H1 (cell line): Measurements from ENCODE around the gene HS2ST1. TPM values are rescaled to one million over a fixed set of nuclear protein-coding genes. Genes with fewer than 3 reads are reported as not detected.
A peak's percentile ranks its signal among the peaks of the same experiment; 100 is the strongest.

Source experiments
- CBX5 ChIP-seq: fragments of 300-800, 300-1000 bp; sonication (generic); IDR thresholded peaks from 2 replicates; pipeline ENCODE4 v1.7.1; 2016; ENCODE audit warnings: antibody characterized with exemption, low read length, low read depth
- CEBPB ChIP-seq: IDR thresholded peaks from 2 replicates; pipeline ENCODE4 v1.6.1; 2012; ENCODE audit warnings: low read depth, low read length
- CHD2 ChIP-seq: IDR thresholded peaks from 2 replicates; pipeline ENCODE4 v1.6.1; 2012; ENCODE audit warnings: low read length, improper control_type of control experiment
- CTBP2 ChIP-seq: IDR thresholded peaks from 2 replicates; pipeline ENCODE4 v1.7.0; 2011; ENCODE audit warnings: borderline replicate concordance, mild to moderate bottlenecking, moderate library complexity, mixed read lengths, low read length; ENCODE audit not compliant: insufficient read depth, insufficient read length
- GABPA ChIP-seq: IDR thresholded peaks from 2 replicates; pipeline ENCODE4 v1.6.1; 2011; ENCODE audit warnings: mild to moderate bottlenecking, low read length, moderate library complexity, borderline replicate concordance; ENCODE audit not compliant: insufficient read depth
- MAFK ChIP-seq: IDR thresholded peaks from 2 replicates; pipeline ENCODE4 v1.6.1; 2012; ENCODE audit warnings: low read depth, mild to moderate bottlenecking, improper control_type of control experiment, low read length
- POLR2A ChIP-seq, 2 experiments: IDR thresholded peaks; 1 replicate in 1 of 2; 2 replicates in 1 of 2; pipeline ENCODE4 v1.6.1; 2011; ENCODE audit warnings: low read depth in 2 of 2, low read length in 2 of 2, mild to moderate bottlenecking in 2 of 2; ENCODE audit errors: control extremely low read depth in 1 of 2
- SIN3A ChIP-seq, 2 experiments: IDR thresholded peaks in 1 of 2; conservative IDR thresholded peaks in 1 of 2; 2 replicates each; pipeline ENCODE4 v1.6.1; 2011 to 2012; ENCODE audit warnings: low read length in 2 of 2, improper control_type of control experiment in 1 of 2, low read depth in 1 of 2, mild to moderate bottlenecking in 1 of 2
- SIX5 ChIP-seq: IDR thresholded peaks from 2 replicates; pipeline ENCODE4 v1.6.1; 2011; ENCODE audit warnings: mild to moderate bottlenecking, low read depth, low read length
- SP1 ChIP-seq: IDR thresholded peaks from 2 replicates; pipeline ENCODE4 v1.6.1; 2011; ENCODE audit warnings: low read depth, low read length
- TBP ChIP-seq: IDR thresholded peaks from 2 replicates; pipeline ENCODE4 v1.6.1; 2011; ENCODE audit warnings: low read depth, low read length, improper control_type of control experiment
- polyA plus RNA-seq, 7 experiments: library from polyadenylated mRNA; depleted of rRNA in 3 of 7; stranded (reverse) in 5 of 7; unstranded in 2 of 7; fragments of >200 nt in 5 of 7; fragments of 200-250 nt in 2 of 7; gene quantifications; 1 replicate in 5 of 7; 2 replicates in 1 of 7; 4 replicates in 1 of 7; pipeline versions ENCODE4 v1.2.1 to v1.2.3, GENCODE V29; 2011 to 2013; ENCODE audit warnings: missing spikeins in 2 of 7, mixed read lengths in 2 of 7
- total RNA-seq: library from RNA; stranded (reverse); fragmentation: NEBNext Ultra II Directional; extraction: Animal tissue kit (Norgen Biotek cat#: 25700); gene quantifications from 2 replicates; pipeline ENCODE4 v1.2.1, GENCODE V29; 2021
- TF ChIP-seq, protein P1 (sequence below): IDR thresholded peaks from 2 replicates; pipeline ENCODE4 v1.6.1; 2012; ENCODE audit warnings: inconsistent platforms

Gene HS2ST1
- total and polyA plus RNA-seq, 2 of the 8 experiments (the other 6 are each of a cell fraction or from before 2014, with no cell fraction given), result 5.2 to 28.3 TPM

DNA sequence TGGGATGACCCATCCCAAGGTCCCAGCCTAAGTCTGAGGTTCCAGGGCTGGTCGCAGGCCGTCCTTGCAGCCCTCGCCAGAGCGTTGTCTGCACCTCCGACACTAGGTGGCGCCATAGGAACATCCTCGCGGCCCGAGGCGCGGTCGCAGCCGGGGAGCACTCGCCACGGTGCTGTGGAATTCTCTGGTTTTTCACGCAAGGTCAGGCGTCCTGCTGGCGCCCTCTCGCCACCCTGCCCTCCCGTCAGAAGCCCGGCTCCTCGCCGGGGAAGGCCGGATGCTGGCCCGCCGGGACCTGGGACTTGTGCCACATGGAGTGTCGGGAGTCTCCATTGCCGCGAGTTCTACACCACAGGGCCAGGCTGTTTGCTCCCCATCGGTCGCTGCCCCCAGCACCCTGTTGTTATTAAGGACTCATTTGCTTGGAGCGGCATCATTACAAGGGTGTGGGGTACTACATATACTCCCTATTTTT is 217.4 kb downstream of the HS2ST1 start (continued):
- TF ChIP-seq SIN3A (conservative IDR thresholded peaks at IDR 0.05 in 1 of 2, IDR thresholded peaks at IDR 0.05 in 1 of 2; ENCODE audit: low read depth in 1 of 2, low read length in 2 of 2) (no peak), SP1 (no peak), POLR2A (IDR thresholded peaks at IDR 0.05; ENCODE audit: control extremely low read depth in 1 of 2, low read depth in 2 of 2, low read length in 2 of 2) (peak in 1 of 2 experiments; percentile 43; a peak in 1 of 3 replicates), CEBPB (no peak), TBP (no peak; the same call in 1 of the 2 replicates), CHD2 (no peak), GABPA (no peak), MAFK (no peak), CBX5 (no peak), CTBP2 (no peak), SIX5 (no peak)
- TF ChIP-seq, protein P1, sequence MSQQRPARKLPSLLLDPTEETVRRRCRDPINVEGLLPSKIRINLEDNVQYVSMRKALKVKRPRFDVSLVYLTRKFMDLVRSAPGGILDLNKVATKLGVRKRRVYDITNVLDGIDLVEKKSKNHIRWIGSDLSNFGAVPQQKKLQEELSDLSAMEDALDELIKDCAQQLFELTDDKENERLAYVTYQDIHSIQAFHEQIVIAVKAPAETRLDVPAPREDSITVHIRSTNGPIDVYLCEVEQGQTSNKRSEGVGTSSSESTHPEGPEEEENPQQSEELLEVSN, result peak; percentile 66
